Astrocyte of the spinal cord (primary cell): ENCODE data around the gene KCNQ1.

Source experiments
- DNase-seq: peaks from one replicate; pipeline ENCODE4 v3.0.0; 2011; ENCODE audit warnings: low read depth, low spot score
- H3K4me3 ChIP-seq: 2 replicates; pipeline ENCODE4 v1.5.1; 2011; ENCODE audit warnings: low read depth, mild to moderate bottlenecking, low read length, moderate library complexity
- in situ Hi-C: cut with HindIII; loops from 2 replicates; pipeline ENCODE4 v1.10.0; 2017; ENCODE audit warnings: low sequenced_read_pairs
- TF ChIP-seq, protein P1 (sequence below): IDR thresholded peaks from 2 replicates; pipeline ENCODE4 v1.5.1; 2012; ENCODE audit warnings: low read depth, mild to moderate bottlenecking, low read length, inconsistent platforms

The KCNQ1 gene

DNA sequence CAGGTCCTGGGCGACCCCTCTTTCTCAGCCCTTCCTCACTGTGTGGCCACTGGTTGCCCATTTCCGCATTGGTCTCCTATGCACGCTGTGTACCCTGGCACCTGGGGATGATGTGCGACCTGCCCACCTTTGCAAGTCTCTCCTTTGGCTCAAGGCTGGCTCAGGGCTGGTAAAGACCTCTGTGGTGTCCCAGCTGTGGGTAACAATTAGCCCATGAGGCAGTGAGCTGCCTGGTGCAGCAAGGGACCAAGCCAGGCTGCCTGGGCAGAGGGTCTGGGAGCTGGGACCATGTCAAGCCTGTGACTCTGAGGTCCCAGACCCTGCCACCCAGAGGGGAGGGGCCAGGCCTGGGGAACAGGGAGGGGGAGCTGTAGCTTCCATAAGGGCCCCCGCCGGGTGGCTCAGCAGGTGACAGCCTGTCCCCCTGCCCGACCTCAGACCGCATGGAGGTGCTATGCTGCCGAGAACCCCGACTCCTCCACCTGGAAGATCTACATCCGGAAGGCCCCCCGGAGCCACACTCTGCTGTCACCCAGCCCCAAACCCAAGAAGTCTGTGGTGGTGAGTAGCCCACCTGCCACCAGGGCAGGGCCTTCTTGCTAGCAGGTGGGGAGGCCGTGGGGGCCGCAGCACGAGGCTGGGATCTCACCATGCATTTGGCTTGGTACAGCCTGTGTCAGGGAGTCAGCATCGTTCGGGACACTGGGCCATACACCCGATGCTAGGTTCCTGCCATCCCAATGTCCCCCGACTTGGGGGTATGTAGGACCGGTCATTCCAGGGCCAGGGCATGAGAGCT, 142.5 kb downstream of the KCNQ1 start:
- no peak for DNase-seq
- in situ Hi-C loops, result no loop called here
- no peak overlapping the region for H3K4me3 ChIP-seq
- TF ChIP-seq, protein P1, sequence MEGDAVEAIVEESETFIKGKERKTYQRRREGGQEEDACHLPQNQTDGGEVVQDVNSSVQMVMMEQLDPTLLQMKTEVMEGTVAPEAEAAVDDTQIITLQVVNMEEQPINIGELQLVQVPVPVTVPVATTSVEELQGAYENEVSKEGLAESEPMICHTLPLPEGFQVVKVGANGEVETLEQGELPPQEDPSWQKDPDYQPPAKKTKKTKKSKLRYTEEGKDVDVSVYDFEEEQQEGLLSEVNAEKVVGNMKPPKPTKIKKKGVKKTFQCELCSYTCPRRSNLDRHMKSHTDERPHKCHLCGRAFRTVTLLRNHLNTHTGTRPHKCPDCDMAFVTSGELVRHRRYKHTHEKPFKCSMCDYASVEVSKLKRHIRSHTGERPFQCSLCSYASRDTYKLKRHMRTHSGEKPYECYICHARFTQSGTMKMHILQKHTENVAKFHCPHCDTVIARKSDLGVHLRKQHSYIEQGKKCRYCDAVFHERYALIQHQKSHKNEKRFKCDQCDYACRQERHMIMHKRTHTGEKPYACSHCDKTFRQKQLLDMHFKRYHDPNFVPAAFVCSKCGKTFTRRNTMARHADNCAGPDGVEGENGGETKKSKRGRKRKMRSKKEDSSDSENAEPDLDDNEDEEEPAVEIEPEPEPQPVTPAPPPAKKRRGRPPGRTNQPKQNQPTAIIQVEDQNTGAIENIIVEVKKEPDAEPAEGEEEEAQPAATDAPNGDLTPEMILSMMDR, result no peak

DNA sequence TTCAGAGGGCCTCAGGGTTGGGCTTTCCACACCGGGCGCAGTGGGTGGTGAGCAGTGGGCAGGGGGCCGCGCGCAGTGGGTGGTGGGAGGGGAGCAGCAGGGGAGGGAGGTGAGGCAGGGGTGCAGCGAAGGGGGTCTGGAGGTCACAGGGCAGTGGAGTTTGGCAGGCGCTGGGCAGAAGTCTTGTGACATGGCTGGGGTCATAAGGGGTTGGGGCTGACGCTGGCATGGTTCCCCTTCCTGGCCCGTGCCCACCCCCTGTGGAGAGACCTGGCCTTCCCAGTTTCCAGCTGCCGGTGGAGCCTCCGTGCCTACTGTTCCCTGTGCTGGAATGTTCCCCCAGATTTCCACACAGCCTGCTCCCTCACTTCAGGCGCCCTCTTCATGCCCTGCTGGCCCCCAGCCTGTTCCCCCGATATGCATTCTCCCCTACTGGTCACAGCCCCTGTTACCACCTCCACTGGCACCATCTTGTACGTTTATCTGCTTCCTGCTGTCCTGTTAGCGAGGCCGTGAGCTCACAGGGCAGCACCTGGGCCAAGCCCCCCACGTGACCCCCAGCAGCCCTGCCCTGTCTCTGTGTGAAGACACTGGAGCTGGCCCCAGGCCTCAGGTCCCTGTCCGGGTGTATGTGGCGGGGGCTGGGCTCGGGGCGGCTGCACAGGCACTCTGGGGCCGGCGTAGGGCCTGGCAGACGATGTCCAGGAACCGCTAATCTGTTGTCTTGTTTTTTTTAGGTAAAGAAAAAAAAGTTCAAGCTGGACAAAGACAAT, 143.4 kb downstream of the KCNQ1 start:
- in situ Hi-C loops, result no loop called here
- TF ChIP-seq, protein P1, result no peak
- H3K4me3 ChIP-seq, result no peak overlapping the region
- no peak for DNase-seq

DNA sequence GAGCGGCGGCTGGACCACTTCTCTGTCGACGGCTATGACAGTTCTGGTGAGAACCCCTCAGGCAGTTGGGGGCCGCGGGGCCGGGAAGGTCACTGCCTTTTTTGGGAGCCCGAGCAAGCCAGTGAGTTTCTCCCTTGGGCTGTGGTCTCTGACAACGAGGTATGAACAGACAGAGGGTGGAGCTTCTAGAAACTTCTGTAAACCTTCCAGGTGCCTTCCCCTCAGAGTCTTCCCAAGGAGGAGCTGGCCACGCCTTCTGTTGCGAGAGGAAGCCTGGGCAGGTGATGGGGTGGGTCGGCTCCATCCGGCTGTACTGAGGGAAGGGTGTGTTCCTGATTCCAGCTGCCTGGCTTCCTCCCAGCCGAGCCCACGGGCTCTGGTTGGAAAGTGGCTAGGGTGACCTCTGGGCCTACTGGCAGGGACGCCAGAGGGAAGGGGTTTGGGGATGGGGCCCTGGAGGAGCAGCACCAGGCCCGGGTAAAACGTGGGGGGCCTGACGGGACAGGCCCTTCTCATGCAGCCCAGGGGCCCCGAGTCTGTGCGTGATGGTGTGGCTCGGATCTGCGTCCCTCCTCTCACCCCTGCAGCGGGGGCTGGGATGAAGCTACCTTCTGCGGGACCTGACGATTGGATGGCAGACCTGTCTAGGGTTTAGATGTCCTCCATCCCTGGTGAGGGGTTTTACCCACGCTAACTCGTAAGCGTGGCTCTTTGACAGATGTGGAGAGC, 144.2 kb downstream of the KCNQ1 start:
- no peak for DNase-seq
- in situ Hi-C loops, result no loop called here
- no peak overlapping the region for H3K4me3 ChIP-seq
- TF ChIP-seq, protein P1, result no peak

DNA sequence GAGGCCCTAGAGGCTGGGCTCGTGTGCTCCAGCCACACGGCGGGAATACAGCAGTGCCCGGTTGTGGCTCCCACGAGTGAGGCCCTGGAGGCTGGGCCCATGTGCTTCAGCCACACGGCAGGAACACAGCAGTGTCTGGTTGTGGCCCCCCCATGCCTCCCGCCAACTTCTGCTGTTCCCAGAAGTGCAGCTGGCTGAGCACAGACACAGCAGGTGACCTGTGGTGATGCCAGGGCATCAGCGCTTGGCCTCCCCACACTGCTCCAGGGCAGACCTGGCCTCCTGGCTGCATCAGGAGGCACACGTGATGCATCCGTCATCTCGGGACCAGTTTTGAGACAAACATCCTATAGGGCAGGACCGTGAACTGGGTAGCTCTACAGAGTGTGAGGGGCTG, 144.7 kb downstream of the KCNQ1 start:
- no peak for DNase-seq
- no peak overlapping the region for H3K4me3 ChIP-seq
- TF ChIP-seq, protein P1, result no peak
- in situ Hi-C loops, result no loop called here

DNA sequence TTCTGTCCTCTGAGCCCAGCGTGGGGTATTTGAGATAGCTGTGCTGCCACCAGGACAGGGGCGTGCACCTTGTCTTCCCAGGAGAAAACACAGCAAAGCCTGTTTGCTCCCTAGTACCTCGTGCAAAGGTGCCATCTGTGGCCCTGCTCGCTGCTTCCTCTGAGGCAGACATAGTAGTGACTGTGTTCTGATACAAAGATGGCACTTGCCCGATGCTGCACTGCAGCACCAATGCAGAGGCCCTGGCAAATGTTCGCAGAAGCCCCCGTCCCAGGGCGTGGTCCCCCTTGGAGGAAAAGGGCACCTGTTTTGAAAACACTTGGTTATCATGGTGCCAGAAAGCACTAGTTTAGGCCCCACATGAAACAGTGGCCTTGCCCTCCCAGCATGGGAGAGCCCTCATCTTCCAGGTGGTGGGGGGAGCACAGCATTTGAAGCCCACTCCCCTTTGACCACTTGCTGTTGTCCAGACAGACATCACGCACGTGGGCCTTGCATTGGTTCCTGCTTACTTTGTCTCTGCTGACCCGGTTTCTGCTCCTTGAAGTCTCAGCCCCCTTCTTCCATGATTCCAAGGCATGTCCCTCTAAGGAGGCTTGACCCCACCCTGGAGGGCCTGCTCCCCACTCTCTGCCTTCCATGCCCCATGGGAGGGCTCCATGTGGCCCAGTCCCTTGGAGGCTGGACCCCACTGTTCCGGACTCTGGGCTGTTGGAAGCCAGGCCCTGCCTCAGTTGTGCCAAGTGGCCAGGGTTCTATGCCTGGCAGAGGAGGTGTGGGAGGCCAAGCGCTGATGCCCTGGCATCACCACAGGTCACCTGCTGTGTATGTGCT, 145.5 kb downstream of the KCNQ1 start:
- TF ChIP-seq, protein P1, result no peak
- in situ Hi-C loops, result no loop called here

More for the DNA sequence above, 145.5 kb downstream of the KCNQ1 start:
- H3K4me3 ChIP-seq, result no peak overlapping the region
- DNase-seq, result no peak
